Stimulated activated CD4-positive, alpha-beta T cell treated with anti-CD3 and anti-CD28 coated beads, Interleukin-1b, Interleukin-23, amount 100 ng/mL, for 1 hour (primary cell): ENCODE measurements around the gene RETREG3.
"Not testable (repeated sequence)": the region's sequence is repeated elsewhere in the genome, so short reads cannot be mapped to it uniquely, and the experiment has no call there.

Experiments used
- DNase-seq, 2 donors: peaks; one replicate each; pipeline ENCODE4 v3.0.0-alpha.2; 2020; ENCODE audit warnings: low read depth in 2 of 2

Gene RETREG3

DNA sequence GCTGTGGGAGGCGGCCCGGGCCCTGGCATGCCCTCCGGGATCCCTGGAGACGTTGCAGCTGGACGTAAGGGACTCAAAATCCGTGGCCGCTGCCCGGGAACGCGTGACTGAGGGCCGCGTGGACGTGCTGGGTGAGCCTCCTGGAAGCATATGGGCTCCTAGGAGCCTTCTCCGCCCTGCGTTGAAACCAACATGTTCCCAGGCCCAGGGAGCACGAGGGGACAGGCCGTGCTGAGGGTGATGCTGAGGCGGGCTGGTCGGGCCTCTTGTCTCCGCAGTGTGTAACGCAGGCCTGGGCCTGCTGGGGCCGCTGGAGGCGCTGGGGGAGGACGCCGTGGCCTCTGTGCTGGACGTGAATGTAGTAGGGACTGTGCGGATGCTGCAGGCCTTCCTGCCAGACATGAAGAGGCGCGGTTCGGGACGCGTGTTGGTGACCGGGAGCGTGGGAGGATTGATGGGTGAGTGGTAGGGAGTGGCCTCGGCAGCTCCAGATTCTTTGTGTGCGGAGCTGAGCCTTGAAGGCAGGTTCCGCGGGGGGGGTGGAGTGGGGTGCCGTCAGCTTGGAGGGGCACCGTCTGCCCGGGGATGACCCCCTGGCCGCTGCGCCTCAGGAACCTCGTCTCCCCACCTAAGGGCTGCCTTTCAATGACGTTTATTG, 55.9 kb downstream of the RETREG3 start:
- DNase-seq, result no peak

DNA sequence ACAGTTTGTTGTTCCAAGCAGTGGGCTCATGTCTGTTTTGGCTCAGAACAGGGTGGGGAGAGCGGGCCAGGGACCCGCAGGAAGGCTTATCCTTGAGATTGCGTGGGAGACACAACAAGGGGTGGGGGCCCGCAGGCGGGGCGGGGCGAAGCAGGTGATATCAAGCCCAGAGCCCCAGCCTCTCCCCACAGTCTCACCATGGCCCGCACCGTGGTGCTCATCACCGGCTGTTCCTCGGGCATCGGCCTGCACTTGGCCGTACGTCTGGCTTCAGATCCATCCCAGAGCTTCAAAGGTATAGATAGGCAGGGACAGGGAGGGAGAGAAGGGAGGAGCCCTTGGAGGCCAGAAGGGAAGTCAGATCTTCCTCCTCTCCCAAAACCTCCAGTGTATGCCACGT, 56.4 kb downstream of the RETREG3 start, which contains the start of gene HSD17B1:
TSS of gene HSD17B1 (plus strand) at position 188 of the 400 bp plus-strand sequence. CDS start at position 199, 11 bp downstream.
- DNase-seq, result not testable (repeated sequence)

DNA sequence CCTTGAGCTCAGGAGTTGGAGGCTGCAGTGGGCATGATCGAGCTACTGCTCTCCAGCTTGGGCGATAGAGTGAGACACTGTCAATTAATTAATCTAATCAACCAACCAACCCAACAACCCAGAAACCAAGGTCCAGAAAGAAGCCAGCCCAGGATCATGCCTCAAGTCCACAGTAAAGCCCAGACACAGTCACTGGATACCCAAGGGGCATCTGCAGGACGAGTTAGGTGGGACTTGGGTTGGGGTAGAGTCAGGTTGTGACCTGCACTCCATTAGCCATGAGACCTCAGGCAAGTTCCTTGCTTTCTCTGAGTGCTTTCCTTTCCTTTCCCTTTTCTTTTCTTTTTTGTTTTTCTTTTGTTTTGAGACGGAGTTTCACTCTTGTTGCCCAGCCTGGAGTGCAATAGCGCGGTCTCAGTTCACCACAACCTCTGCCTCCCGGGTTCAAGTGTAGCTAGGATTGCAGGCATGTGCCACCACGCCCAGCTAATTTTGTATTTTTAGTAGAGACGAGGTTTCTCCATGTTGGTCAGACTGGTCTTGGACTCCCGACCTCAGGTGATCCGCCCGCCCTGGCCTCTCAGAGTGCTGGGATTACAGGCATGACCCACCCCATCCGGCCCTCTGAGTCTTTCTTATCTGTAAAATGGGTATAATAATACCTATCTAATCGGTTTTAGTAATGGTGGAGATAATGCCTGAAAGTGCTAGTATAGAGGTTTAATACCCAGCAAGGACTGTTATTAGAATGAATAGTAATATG, 60.0 kb downstream of the RETREG3 start:
- DNase-seq, result no peak

- DNase-seq, result peak in 1 of 2 donors; percentile 67
Observed at GRCh38 chr17:42548070-42548837, 60.9 kb downstream of the RETREG3 start.

GRCh38 chr17:42547698-42548069, 61.5 kb downstream of the RETREG3 start:
- no peak for DNase-seq

DNA sequence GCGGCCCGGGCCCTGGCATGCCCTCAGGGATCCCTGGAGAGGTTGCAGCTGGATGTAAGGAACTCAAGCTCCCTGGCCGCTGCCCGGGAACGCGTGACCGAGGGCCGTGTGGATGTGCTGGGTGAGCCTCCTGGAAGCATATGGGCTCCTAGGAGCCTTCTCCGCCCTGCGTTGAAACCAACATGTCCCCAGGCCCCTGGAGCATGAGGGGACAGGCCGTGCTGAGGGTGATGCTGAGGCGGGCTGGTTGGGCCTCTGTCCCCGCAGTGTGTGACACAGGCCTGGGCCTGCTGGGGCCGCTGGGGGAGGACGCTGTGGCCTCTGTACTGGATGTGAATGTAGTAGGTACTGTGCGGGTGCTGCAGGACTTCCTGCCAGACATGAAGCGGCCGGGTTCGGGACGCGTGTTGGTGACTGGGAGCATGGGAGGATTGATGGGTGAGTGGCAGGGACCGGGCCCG, 62.1 kb downstream of the RETREG3 start:
- no peak for DNase-seq

- not testable (repeated sequence) for DNase-seq
Observed at GRCh38 chr17:42545755-42546505, 63.2 kb downstream of the RETREG3 start.

DNA sequence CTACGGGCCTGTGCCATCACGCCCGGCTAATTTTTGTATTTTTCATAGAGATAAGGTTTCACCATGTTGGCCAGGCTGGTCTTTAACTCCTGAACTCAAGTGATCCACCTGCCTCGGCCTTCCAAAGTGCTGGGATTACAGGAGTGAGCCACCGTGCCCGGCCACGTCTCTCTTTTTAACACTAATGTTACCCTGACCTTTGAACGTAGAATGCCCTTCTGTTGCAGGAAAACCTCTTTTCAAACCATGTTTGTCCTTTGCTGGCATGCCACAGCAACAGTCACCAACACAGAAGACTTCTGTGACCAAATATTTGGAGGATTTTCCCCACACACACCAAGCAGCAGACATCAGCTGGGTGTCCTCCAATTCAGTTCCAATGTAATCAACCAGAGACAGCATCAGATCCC, 64.3 kb downstream of the RETREG3 start:
- no peak for DNase-seq

- no peak for DNase-seq
Observed at GRCh38 chr17:42543190-42544079, 65.7 kb downstream of the RETREG3 start.

DNA sequence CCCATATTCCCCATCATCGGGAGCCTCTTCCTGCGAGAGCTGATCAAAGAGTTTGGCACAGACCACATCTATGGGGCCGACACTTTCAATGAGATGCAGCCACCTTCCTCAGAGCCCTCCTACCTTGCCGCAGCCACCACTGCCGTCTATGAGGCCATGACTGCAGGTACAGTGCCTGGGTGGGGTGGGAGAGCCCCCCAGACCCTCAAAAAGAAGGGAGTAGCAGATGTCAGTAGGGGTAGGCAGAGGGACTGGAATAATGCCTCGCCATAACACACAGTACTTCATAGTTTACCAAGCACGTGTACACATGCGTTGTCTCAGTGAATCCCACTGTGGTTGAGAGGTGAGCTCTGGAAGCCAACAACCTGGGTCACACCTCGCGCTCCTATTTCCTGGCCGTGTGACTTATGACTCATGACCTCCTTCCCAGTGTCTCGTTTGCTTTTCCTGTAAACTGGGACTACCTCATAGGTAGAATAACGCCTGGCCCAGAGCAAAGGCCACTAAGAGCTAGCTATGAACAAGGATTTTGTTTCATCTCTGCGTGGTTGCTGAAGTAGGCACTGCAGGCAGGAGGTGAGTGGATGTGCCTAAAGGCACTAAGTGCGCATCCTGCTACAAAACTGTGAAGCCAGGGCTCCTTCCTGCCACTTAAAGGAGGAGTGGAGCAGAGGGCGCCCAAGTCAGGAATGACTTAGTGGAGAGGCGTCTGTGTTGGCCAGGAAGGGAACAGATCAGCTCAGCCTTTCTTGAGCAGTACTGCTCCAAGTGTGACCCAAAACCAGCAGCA, 67.9 kb downstream of the RETREG3 start:
- no peak for DNase-seq

- DNase-seq, result not testable (repeated sequence)
Observed at GRCh38 chr17:42540558-42540957, 68.6 kb downstream of the RETREG3 start.

DNA sequence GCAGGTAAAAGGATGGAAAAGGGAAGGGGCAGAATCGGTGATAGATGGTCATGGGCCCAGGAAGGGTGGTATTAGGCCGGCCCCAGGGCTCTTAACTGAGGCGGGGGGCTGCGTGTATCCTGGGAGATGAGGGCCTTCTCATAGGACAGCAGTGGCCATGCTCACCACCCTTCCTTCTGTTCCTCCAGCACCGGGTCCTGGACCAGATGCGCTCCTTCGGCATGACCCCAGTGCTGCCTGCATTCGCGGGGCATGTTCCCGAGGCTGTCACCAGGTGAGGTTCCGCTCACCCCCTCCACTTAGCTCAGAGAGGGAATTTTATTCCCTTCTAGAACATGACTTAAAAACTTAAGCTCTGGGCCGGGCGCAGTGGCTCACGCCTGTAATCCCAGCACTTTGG, 70.7 kb downstream of the RETREG3 start:
- no peak for DNase-seq

DNA sequence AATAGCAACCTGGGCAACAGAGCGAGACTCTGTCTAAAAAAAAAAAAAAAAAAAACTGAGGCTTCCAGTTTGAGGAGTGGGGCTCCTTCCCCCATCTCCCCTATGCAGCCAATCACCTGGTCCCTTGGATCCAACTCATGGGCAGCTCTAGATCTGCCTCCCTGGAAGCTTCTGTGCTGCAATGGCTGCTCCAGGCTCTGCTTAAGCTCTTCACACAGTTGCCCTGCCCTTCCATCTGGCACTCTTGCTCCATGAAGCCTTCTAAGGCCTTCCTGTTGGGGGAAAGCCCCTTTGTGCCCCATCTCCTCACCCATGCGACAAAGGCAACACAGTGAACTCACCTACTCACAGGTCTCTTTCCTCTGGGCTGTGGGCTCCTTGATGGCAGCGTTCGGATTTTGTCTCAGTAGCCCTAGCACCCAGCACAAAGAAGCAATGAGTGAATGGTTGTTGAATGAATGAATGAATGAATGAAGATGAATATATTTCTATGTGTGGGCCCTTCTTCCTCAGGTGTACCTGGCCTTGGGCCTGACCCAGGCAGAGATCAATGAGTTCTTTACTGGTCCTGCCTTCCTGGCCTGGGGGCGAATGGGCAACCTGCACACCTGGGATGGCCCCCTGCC, 71.2 kb downstream of the RETREG3 start:
- DNase-seq, result no peak

DNA sequence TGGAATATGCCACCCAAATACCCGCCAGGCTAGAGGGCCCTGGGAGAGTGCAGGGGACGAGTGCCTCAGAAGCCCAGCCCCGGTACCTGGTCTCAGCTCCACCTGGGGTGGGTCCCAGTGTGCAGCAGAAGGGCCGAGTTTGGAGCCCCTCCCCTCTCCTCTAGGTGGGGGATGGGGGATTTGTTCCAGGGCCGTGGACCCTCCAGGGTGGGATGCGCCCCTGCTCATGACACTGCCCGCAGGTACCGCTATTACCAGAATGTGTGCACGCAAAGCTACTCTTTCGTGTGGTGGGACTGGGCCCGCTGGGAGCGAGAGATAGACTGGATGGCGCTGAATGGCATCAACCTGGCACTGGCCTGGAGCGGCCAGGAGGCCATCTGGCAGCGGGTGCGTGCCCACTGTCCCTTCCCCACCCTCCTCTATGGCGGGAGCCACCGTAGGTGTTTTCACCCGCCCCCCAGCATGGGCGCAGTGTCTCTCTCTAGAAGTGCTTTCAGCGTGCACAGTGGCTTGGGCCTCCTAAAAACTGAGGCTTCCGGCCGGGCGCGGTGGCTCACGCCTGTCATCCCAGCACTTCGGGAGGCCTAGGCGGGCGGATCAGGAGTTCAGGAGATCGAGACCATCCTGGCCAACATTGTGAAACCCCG, 71.9 kb downstream of the RETREG3 start:
- no peak for DNase-seq

DNA sequence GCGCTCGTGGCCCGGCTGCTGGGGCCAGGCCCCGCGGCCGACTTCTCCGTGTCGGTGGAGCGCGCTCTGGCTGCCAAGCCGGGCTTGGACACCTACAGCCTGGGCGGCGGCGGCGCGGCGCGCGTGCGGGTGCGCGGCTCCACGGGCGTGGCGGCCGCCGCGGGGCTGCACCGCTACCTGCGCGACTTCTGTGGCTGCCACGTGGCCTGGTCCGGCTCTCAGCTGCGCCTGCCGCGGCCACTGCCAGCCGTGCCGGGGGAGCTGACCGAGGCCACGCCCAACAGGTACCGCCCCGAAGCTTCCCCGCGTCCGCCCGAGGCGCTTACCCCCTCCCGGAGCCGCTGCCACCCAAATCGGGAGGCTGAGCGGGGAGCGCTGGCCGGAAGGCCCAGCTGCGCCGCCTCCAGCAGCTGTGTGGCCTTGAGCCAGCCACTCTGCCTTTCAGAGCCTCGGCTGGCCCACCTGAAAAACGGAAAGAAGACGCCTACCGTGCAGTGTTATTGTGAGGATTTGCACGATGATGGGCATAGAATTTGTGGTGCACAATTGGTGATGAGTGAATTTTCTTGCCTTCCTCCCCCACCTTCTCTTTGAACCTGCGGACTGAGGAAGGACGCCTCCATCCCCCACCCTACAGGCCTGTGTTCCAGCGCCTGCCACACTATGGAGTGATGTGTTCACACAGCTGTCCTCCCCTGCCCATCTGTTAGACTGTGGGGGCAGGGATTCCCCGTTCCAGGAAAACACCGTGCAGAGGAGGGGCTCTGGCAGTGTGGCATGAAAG, 72.6 kb downstream of the RETREG3 start:
- DNase-seq, result peak in 1 of 2 donors; percentile 37

- DNase-seq, result peak; percentile 41 to 67
Observed at GRCh38 chr17:42536048-42536371, 73.2 kb downstream of the RETREG3 start, which contains the start of gene NAGLU. Gene NAGLU (plus strand): TSS chr17:42536241. CDS start chr17:42536273, 32 bp downstream.

GRCh38 chr17:42535155-42536047, 73.8 kb downstream of the RETREG3 start:
- no peak for DNase-seq
